ENCODE results near the gene TMEM231.
"Not testable (repeated sequence)": the region's sequence is repeated elsewhere in the genome, so short reads cannot be mapped to it uniquely, and the experiment has no call there.

The TMEM231 gene

GRCh38 chr16:75555707-75556430 is at the start of gene TMEM231:
Gene TMEM231 (minus strand): TSS chr16:75556252. CDS start chr16:75556209, 43 bp downstream.
- peak; percentile 92 for DNase-seq

- DNase-seq = no peak
Measured at GRCh38 chr16:75603241-75603640, 47.2 kb upstream of the TMEM231 start.

GRCh38 chr16:75599452-75600277 is 43.6 kb upstream of the TMEM231 start:
- DNase-seq = no peak

GRCh38 chr16:75593825-75594820 is 38.1 kb upstream of the TMEM231 start:
- DNase-seq = no peak

- no peak for DNase-seq
Measured at GRCh38 chr16:75593308-75593707, 37.3 kb upstream of the TMEM231 start.

- DNase-seq = not testable (repeated sequence)
Measured at GRCh38 chr16:75591927-75592326, 35.9 kb upstream of the TMEM231 start.

GRCh38 chr16:75590920-75591843 is 35.1 kb upstream of the TMEM231 start:
- no peak for DNase-seq

GRCh38 chr16:75589306-75589705 is 33.3 kb upstream of the TMEM231 start:
- no peak for DNase-seq

- DNase-seq = no peak
Measured at GRCh38 chr16:75588716-75589115, 32.7 kb upstream of the TMEM231 start.

- DNase-seq = no peak
Measured at GRCh38 chr16:75584108-75584507, 28.1 kb upstream of the TMEM231 start.

- no peak for DNase-seq
Measured at GRCh38 chr16:75579281-75579834, 23.3 kb upstream of the TMEM231 start.

- no peak for DNase-seq
Measured at GRCh38 chr16:75578725-75579124, 22.7 kb upstream of the TMEM231 start.

GRCh38 chr16:75578212-75578611 is 22.2 kb upstream of the TMEM231 start:
- no peak for DNase-seq

GRCh38 chr16:75576384-75576811 is 20.3 kb upstream of the TMEM231 start:
- no peak for DNase-seq

- DNase-seq = no peak
Measured at GRCh38 chr16:75575958-75576357, 19.9 kb upstream of the TMEM231 start.

GRCh38 chr16:75573955-75574354 is 17.9 kb upstream of the TMEM231 start:
- DNase-seq = no peak

GRCh38 chr16:75572864-75573542 is 17.0 kb upstream of the TMEM231 start:
- DNase-seq = no peak

- DNase-seq = no peak
Measured at GRCh38 chr16:75570396-75571065, 14.5 kb upstream of the TMEM231 start.

- no peak for DNase-seq
Measured at GRCh38 chr16:75567911-75568310, 11.9 kb upstream of the TMEM231 start.

- no peak for DNase-seq
Measured at GRCh38 chr16:75566758-75567255, 10.8 kb upstream of the TMEM231 start.

Data from NCI-H345 (cell line).